Measurements from ENCODE around the gene TTC28. TPM values are rescaled to one million over a fixed set of nuclear protein-coding genes. Genes with fewer than 3 reads are reported as not detected.

Gene TTC28
- total RNA-seq, 1 donor from 2014 or later = 23.2 TPM

GRCh38 chr22:28488825-28489224 lies 190.8 kb downstream of the TTC28 start:
- Mint-ChIP-seq H3K9me3 (ENCODE audit: unreplicated experiment) (no peaks in the 10 kb centered on the region), H3K4me1 (ENCODE audit: low read depth, unreplicated experiment) (no peaks in the 10 kb centered on the region), H3K27ac (ENCODE audit: unreplicated experiment) (no peak overlapping the region), H3K36me3 (ENCODE audit: low read depth, unreplicated experiment) (no peaks in the 10 kb centered on the region), H3K27me3 (ENCODE audit: low read depth, unreplicated experiment) (no peaks in the 10 kb centered on the region), H3K4me3 (ENCODE audit: unreplicated experiment) (no peak overlapping the region)
- DNase-seq (ENCODE audit: low read depth) (no peak), FAIRE-seq (no peak)
- no peaks in the 10 kb centered on the region for H4K20me1 ChIP-seq (ENCODE audit: insufficient read depth, low read length)
- no peak overlapping the region for H3K9ac ChIP-seq (ENCODE audit: low read length)
- H3K36me3 ChIP-seq (ENCODE audit: insufficient read depth, low read length) = no peaks in the 10 kb centered on the region
- no peaks in the 10 kb centered on the region for H3K79me2 ChIP-seq (ENCODE audit: insufficient read depth, low read length)
- no peak overlapping the region for H3K27ac ChIP-seq (ENCODE audit: low read depth, low read length)
- no peaks in the 10 kb centered on the region for H3K9me3 ChIP-seq (ENCODE audit: insufficient read depth, low read depth, low read length)
- no peaks in the 10 kb centered on the region for H3K4me1 ChIP-seq (ENCODE audit: insufficient read depth, low read length)
- H2AFZ ChIP-seq (ENCODE audit: low read depth, low read length) = no peak overlapping the region
- no peak overlapping the region for H3K4me3 ChIP-seq (ENCODE audit: insufficient read depth, low read depth, low read length)
- TF ChIP-seq CTCF (IDR thresholded peaks at IDR 0.05; ENCODE audit: insufficient read depth, low read depth, low read length) = no peak
- no peak for TF ChIP-seq EZH2 (IDR thresholded peaks at IDR 0.05; ENCODE audit: insufficient read depth, low read length)
- H3K4me2 ChIP-seq (ENCODE audit: low read length) = no peak overlapping the region
- no peaks in the 10 kb centered on the region for H3K27me3 ChIP-seq (ENCODE audit: insufficient read depth, low read length)

GRCh38 chr22:28484662-28485061 lies 195.0 kb downstream of the TTC28 start:
- Histone ChIP-seq H3K4me3 (ENCODE audit: insufficient read depth, low read depth, low read length) (no peak overlapping the region), H3K9ac (ENCODE audit: low read length) (no peak overlapping the region), H4K20me1 (ENCODE audit: insufficient read depth, low read length) (no peaks in the 10 kb centered on the region), H3K27ac (ENCODE audit: low read depth, low read length) (no peak overlapping the region), H3K27me3 (ENCODE audit: insufficient read depth, low read length) (no peaks in the 10 kb centered on the region), H3K9me3 (ENCODE audit: insufficient read depth, low read depth, low read length) (no peaks in the 10 kb centered on the region), H3K36me3 (ENCODE audit: insufficient read depth, low read length) (no peaks in the 10 kb centered on the region), H3K79me2 (ENCODE audit: insufficient read depth, low read length) (no peaks in the 10 kb centered on the region), H2AFZ (ENCODE audit: low read depth, low read length) (no peak overlapping the region), H3K4me2 (ENCODE audit: low read length) (no peak overlapping the region), H3K4me1 (ENCODE audit: insufficient read depth, low read length) (no peaks in the 10 kb centered on the region)
- no peaks in the 10 kb centered on the region for H3K4me1 Mint-ChIP-seq (ENCODE audit: low read depth, unreplicated experiment)
- H3K27me3 Mint-ChIP-seq (ENCODE audit: low read depth, unreplicated experiment) = no peaks in the 10 kb centered on the region
- TF ChIP-seq CTCF (IDR thresholded peaks at IDR 0.05; ENCODE audit: insufficient read depth, low read depth, low read length) (no peak), EZH2 (IDR thresholded peaks at IDR 0.05; ENCODE audit: insufficient read depth, low read length) (no peak)
- H3K36me3 Mint-ChIP-seq (ENCODE audit: low read depth, unreplicated experiment) = no peaks in the 10 kb centered on the region
- no peaks in the 10 kb centered on the region for H3K9me3 Mint-ChIP-seq (ENCODE audit: unreplicated experiment)
- no peak overlapping the region for H3K27ac Mint-ChIP-seq (ENCODE audit: unreplicated experiment)
- DNase-seq (ENCODE audit: low read depth) = no peak
- no peak overlapping the region for H3K4me3 Mint-ChIP-seq (ENCODE audit: unreplicated experiment)
- FAIRE-seq = no peak

- Mint-ChIP-seq H3K27me3 (ENCODE audit: low read depth, unreplicated experiment) (no peaks in the 10 kb centered on the region), H3K27ac (ENCODE audit: unreplicated experiment) (no peak overlapping the region), H3K9me3 (ENCODE audit: unreplicated experiment) (no peaks in the 10 kb centered on the region), H3K4me3 (ENCODE audit: unreplicated experiment) (no peak overlapping the region), H3K4me1 (ENCODE audit: low read depth, unreplicated experiment) (no peaks in the 10 kb centered on the region), H3K36me3 (ENCODE audit: low read depth, unreplicated experiment) (no peaks in the 10 kb centered on the region)
- no peaks in the 10 kb centered on the region for H3K79me2 ChIP-seq (ENCODE audit: insufficient read depth, low read length)
- FAIRE-seq (no peak), DNase-seq (ENCODE audit: low read depth) (no peak)
- H3K9ac ChIP-seq (ENCODE audit: low read length) = no peak overlapping the region
- no peak overlapping the region for H3K4me3 ChIP-seq (ENCODE audit: insufficient read depth, low read depth, low read length)
- no peaks in the 10 kb centered on the region for H3K27me3 ChIP-seq (ENCODE audit: insufficient read depth, low read length)
- no peak overlapping the region for H3K27ac ChIP-seq (ENCODE audit: low read depth, low read length)
- no peak for TF ChIP-seq EZH2 (IDR thresholded peaks at IDR 0.05; ENCODE audit: insufficient read depth, low read length)
- TF ChIP-seq CTCF (IDR thresholded peaks at IDR 0.05; ENCODE audit: insufficient read depth, low read depth, low read length) = no peak
- H3K9me3 ChIP-seq (ENCODE audit: insufficient read depth, low read depth, low read length) = no peaks in the 10 kb centered on the region
- no peak overlapping the region for H3K4me2 ChIP-seq (ENCODE audit: low read length)
- H3K36me3 ChIP-seq (ENCODE audit: insufficient read depth, low read length) = no peaks in the 10 kb centered on the region
- H4K20me1 ChIP-seq (ENCODE audit: insufficient read depth, low read length) = no peaks in the 10 kb centered on the region
- no peak overlapping the region for H2AFZ ChIP-seq (ENCODE audit: low read depth, low read length)
- H3K4me1 ChIP-seq (ENCODE audit: insufficient read depth, low read length) = no peaks in the 10 kb centered on the region
These were observed 197.9 kb downstream of the TTC28 start for GRCh38 chr22:28481725-28482124.
